HCT116 (cell line): ENCODE measurements around the gene PIMREG. TPM values are rescaled to one million over a fixed set of nuclear protein-coding genes. Genes with fewer than 3 reads are reported as not detected.

Experiments
- ATAC-seq: fragments of 200-7000 bp; cut with Tn5 transposase; 2 replicates; pipeline ENCODE4 v1.9.1; 2020; ENCODE audit warnings: mild to moderate bottlenecking, moderate library complexity
- BruUV-seq: library from RNA; stranded (reverse); fragments of 400-500 nt; replicated peaks from 2 replicates; lab custom pipeline; 2021; lab: Mats Ljungman, UMichigan
- CTCF ChIA-PET: fragments of 300-600 bp; sonication (Branson Sonifier 250); formaldehyde crosslinking; loops from one replicate; lab custom pipeline; 2021; ENCODE audit warnings: antibody characterized with exemption; lab: Charles Lee
- POLR2A ChIA-PET: fragments of 300-600, 350-600 bp; sonication (Branson Sonifier 250); formaldehyde crosslinking; loops from one replicate; lab custom pipeline; 2021; ENCODE audit warnings: antibody characterized with exemption; lab: Charles Lee
- RAD21 ChIA-PET, 2 experiments: fragments of 300-600 bp; sonication (Branson Sonifier 250); formaldehyde crosslinking; loops; one replicate each; lab custom pipeline; 2023; ENCODE audit warnings: low total read pairs in 2 of 2; ENCODE audit not compliant: uncharacterized antibody in 2 of 2, unreplicated experiment in 2 of 2, low non-redundant PET in 1 of 2; lab: Charles Lee
- DNase-seq: peaks from one replicate; pipeline ENCODE4 v3.0.0-alpha.2; 2010; ENCODE audit warnings: low read depth, low spot score
- H2AFZ ChIP-seq: fragments of 200-600 bp; shearing (Covaris generic), sonication (generic); 2 replicates; pipeline ENCODE4 v1.6.1; 2017; ENCODE audit warnings: low read depth, mixed run types, mixed read lengths, antibody characterized with exemption, low read length; ENCODE audit not compliant: poor library complexity, severe bottlenecking
- H3K27ac ChIP-seq: 2 replicates; pipeline ENCODE4 v1.5.1; 2012; ENCODE audit warnings: low read depth, low read length
- H3K27me3 ChIP-seq: fragments of 200-600 bp; sonication (generic); 2 replicates; pipeline ENCODE4 v1.6.1; 2016; ENCODE audit warnings: mixed run types, low read length, mixed read lengths; ENCODE audit not compliant: insufficient read depth
- H3K36me3 ChIP-seq, 2 experiments: fragments of 200-500 bp in 1 of 2; fragments of 200-600 bp in 1 of 2; sonication (Bioruptor generic) in 1 of 2; sonication (generic) in 1 of 2; 2 replicates each; pipeline versions ENCODE4 v1.5.1 to v1.6.1; 2014 to 2016; ENCODE audit warnings: low read length in 2 of 2, inconsistent platforms in 1 of 2, mixed read lengths in 1 of 2, mixed run types in 1 of 2; ENCODE audit not compliant: insufficient read depth in 2 of 2, control insufficient read depth in 1 of 2
- H3K4me1 ChIP-seq, 2 experiments: fragments of 200-600 bp in 1 of 2; sonication (generic) in 1 of 2; 2 replicates each; pipeline versions ENCODE4 v1.5.1 to v1.6.1; 2012 to 2017; ENCODE audit warnings: low read length in 2 of 2, inconsistent platforms in 1 of 2, mild to moderate bottlenecking in 1 of 2, mixed read lengths in 1 of 2, mixed run types in 1 of 2, moderate library complexity in 1 of 2; ENCODE audit not compliant: insufficient read depth in 2 of 2, control insufficient read depth in 1 of 2
- H3K4me2 ChIP-seq: fragments of 200-600 bp; sonication (generic); 2 replicates; pipeline ENCODE4 v1.6.1; 2017; ENCODE audit warnings: mixed run types, low read length, mixed read lengths
- H3K4me3 ChIP-seq, 2 experiments: fragments of 200-600 bp in 1 of 2; sonication (generic) in 1 of 2; replicated peaks in 1 of 2; 2 replicates each; pipeline ENCODE4 v1.5.1; 2011 to 2016; ENCODE audit warnings: low read length in 2 of 2, control low read depth in 1 of 2, low read depth in 1 of 2, mild to moderate bottlenecking in 1 of 2, mixed read lengths in 1 of 2, mixed run types in 1 of 2
- H3K79me2 ChIP-seq: fragments of 200-600 bp; sonication (generic); 2 replicates; pipeline ENCODE4 v1.6.1; 2017; ENCODE audit warnings: mild to moderate bottlenecking, mixed run types, low read length, moderate library complexity, mixed read lengths; ENCODE audit not compliant: insufficient read depth
- H3K9ac ChIP-seq: fragments of 200-600 bp; sonication (generic); 2 replicates; pipeline ENCODE4 v1.6.1; 2016; ENCODE audit warnings: low read length, mixed read lengths
- H3K9me2 ChIP-seq: fragments of 200-600 bp; sonication (generic), shearing (Covaris generic); 2 replicates; pipeline ENCODE4 v1.6.1; 2017; ENCODE audit warnings: mixed run types, mild to moderate bottlenecking, moderate library complexity; ENCODE audit not compliant: insufficient read depth
- H3K9me3 ChIP-seq, 2 experiments: fragments of 200-500 bp in 1 of 2; fragments of 200-600 bp in 1 of 2; sonication (Bioruptor generic) in 1 of 2; sonication (generic) in 1 of 2; 2 replicates each; pipeline ENCODE4 v1.6.1; 2014 to 2017; ENCODE audit warnings: low read length in 2 of 2, mixed read lengths in 2 of 2, inconsistent platforms in 1 of 2, low read depth in 1 of 2, mild to moderate bottlenecking in 1 of 2, mixed run types in 1 of 2, moderate library complexity in 1 of 2; ENCODE audit not compliant: control insufficient read depth in 1 of 2, insufficient read depth in 1 of 2
- H4K20me1 ChIP-seq: fragments of 200-600 bp; sonication (generic), shearing (Covaris generic); 2 replicates; pipeline ENCODE4 v1.6.1; 2017; ENCODE audit warnings: mixed run types, mild to moderate bottlenecking, moderate library complexity; ENCODE audit not compliant: insufficient read depth
- ATF3 ChIP-seq: IDR thresholded peaks from 2 replicates; pipeline ENCODE4 v1.6.1; 2012
- CBX3 ChIP-seq: IDR thresholded peaks from 2 replicates; pipeline ENCODE4 v1.6.1; 2012; ENCODE audit warnings: low read depth
- CTCF ChIP-seq, 3 experiments: fragments of 200-600 bp in 1 of 3; sonication (generic) in 1 of 3; IDR thresholded peaks in 2 of 3; conservative IDR thresholded peaks in 1 of 3; 2 replicates each; pipeline ENCODE4 v1.5.1; 2012 to 2017; ENCODE audit warnings: low read depth in 2 of 3, low read length in 2 of 3, antibody characterized with exemption in 1 of 3, borderline replicate concordance in 1 of 3, control low read depth in 1 of 3, mild to moderate bottlenecking in 1 of 3, mixed read lengths in 1 of 3, mixed run types in 1 of 3, moderate library complexity in 1 of 3; ENCODE audit not compliant: insufficient read depth in 1 of 3
- EZH2 ChIP-seq: fragments of 200-600 bp; sonication (generic); IDR thresholded peaks from 2 replicates; pipeline ENCODE4 v1.6.1; 2017; ENCODE audit warnings: antibody characterized with exemption, mixed run types
- JUND ChIP-seq: IDR thresholded peaks from 2 replicates; pipeline ENCODE4 v1.6.1; 2012
- POLR2A ChIP-seq: IDR thresholded peaks from 2 replicates; pipeline ENCODE4 v1.7.0; 2011; ENCODE audit warnings: borderline replicate concordance; ENCODE audit not compliant: insufficient read depth, insufficient read length; ENCODE audit errors: extremely low read depth
- RAD21 ChIP-seq: IDR thresholded peaks from 2 replicates; pipeline ENCODE4 v1.6.1; 2012; ENCODE audit warnings: low read depth, mild to moderate bottlenecking
- REST ChIP-seq: IDR thresholded peaks from 2 replicates; pipeline ENCODE4 v1.6.1; 2012; ENCODE audit warnings: low read depth
- SP1 ChIP-seq: IDR thresholded peaks from 2 replicates; pipeline ENCODE4 v1.6.1; 2012; ENCODE audit warnings: low read depth
- SRF ChIP-seq: IDR thresholded peaks from 2 replicates; pipeline ENCODE4 v1.6.1; 2012; ENCODE audit warnings: low read depth
- TCF7L2 ChIP-seq: IDR thresholded peaks from 2 replicates; pipeline ENCODE4 v1.7.0; 2011; ENCODE audit warnings: borderline replicate concordance, inconsistent platforms; ENCODE audit not compliant: insufficient read depth, insufficient read length; ENCODE audit errors: extremely low read depth
- YY1 ChIP-seq: IDR thresholded peaks from 2 replicates; pipeline ENCODE4 v1.6.1; 2011; ENCODE audit warnings: low read length, low read depth, moderate library complexity, mild to moderate bottlenecking; ENCODE audit not compliant: insufficient replicate concordance; ENCODE audit errors: extremely low read depth
- ZBTB33 ChIP-seq: IDR thresholded peaks from 2 replicates; pipeline ENCODE4 v1.6.1; 2011; ENCODE audit warnings: mild to moderate bottlenecking, low read length, moderate library complexity; ENCODE audit not compliant: insufficient replicate concordance; ENCODE audit errors: extremely low read depth
- ZNF274 ChIP-seq: fragments of 200-500 bp; sonication (Bioruptor generic); IDR thresholded peaks from 2 replicates; pipeline ENCODE4 v1.6.1; 2014; ENCODE audit warnings: mild to moderate bottlenecking, low read depth, low read length, inconsistent platforms
- intact Hi-C: fragments of 100-400 bp; cut with micrococcal nuclease; formaldehyde crosslinking; loops from 2 replicates; pipeline ENCODE4 v1.10.0; 2022
- total RNA-seq: library from RNA; stranded (reverse); gene quantifications from one replicate; pipeline ENCODE4 v1.2.1, GENCODE V29; 2021; ENCODE audit not compliant: unreplicated experiment
- TF ChIP-seq, protein P1 (sequence below): IDR thresholded peaks from 2 replicates; pipeline ENCODE4 v1.6.1; 2012

PIMREG gene
- total RNA-seq, 1 experiment from 2014 or later = 57.0 TPM

DNA sequence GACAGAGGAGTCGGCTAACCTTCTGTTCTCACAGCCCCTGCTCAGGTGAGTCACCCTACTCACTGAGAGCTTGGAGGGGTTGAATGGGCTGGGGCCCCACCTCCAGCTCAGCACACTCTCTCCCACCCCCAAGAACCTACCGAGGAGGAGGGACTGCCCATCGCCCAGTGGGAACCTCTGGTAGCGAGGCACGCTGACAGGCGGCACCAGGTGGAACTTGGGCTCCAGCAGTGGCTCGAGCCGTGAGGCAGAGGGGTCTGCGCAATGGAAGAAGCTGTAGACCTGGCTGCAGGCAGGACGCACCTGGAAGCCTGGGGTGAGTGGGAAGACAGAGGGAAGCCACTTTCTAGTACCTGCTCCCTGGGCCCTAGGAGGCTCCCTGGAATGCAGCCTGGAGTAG, 28.3 kb downstream of the PIMREG start (continued):
- TF ChIP-seq POLR2A (no peak), ATF3 (no peak), EZH2 (no peak)

- RAD21 ChIA-PET = interaction anchor here (0.6 to 1.1 kb wide), 4 partner anchors 16 to 532 kb away, joined by 3 to 4 read pairs (median 3); no protein-coding TSS in a partner anchor
- intact Hi-C loops = loop anchor here (1.0 to 2.0 kb wide), 3 partner anchors 86 to 175 kb away; partner anchors contain the start of genes KIAA0753 and TXNDC17
- no peaks in the 10 kb centered on the region for H3K36me3 ChIP-seq
- DNase-seq = peak; percentile 40
- no peak overlapping the region for H3K4me3 ChIP-seq
- H3K4me2 ChIP-seq = no peak overlapping the region
- POLR2A ChIA-PET = interaction anchor here (0.6 kb wide), 1 partner anchor 9 kb away, joined by 3 read pairs; no protein-coding TSS in a partner anchor
- H3K27me3 ChIP-seq = no peaks in the 10 kb centered on the region
- peaks cover 12 to 18% of the 10 kb centered on the region in 2 experiments; a peak in 3 of 4 replicates for H3K4me1 ChIP-seq
- no peaks in the 10 kb centered on the region for H4K20me1 ChIP-seq
- H2AFZ ChIP-seq = no peak overlapping the region
- H3K9me3 ChIP-seq = no peaks in the 10 kb centered on the region
- H3K9me2 ChIP-seq = no peaks in the 10 kb centered on the region
- no peaks in the 10 kb centered on the region for H3K79me2 ChIP-seq
- no peak overlapping the region for H3K27ac ChIP-seq
- no peak overlapping the region for H3K9ac ChIP-seq
- CTCF ChIA-PET = interaction anchor here (0.7 to 2.7 kb wide), 13 partner anchors 11 to 531 kb away, joined by 3 to 19 read pairs (median 3); partner anchors contain the start of genes C17orf100 and MED31
- peak; percentile 87 for ATAC-seq
- no TSS peak for BruUV-seq
- no peak for TF ChIP-seq SRF
- TF ChIP-seq CBX3 = no peak
- TF ChIP-seq REST = no peak
- no peak for TF ChIP-seq YY1
- peak; percentile 68 to 97 (median 96); a peak in 5 of 6 replicates for TF ChIP-seq CTCF (IDR thresholded peaks at IDR 0.05 in 2 of 3, conservative IDR thresholded peaks at IDR 0.05 in 1 of 3; ENCODE audit: borderline replicate concordance in 1 of 3, insufficient read depth in 1 of 3, low read depth in 2 of 3, low read length in 2 of 3)
- TF ChIP-seq JUND = no peak
- no peak for TF ChIP-seq SP1
- no peak for TF ChIP-seq ZNF274
- TF ChIP-seq, protein P1, sequence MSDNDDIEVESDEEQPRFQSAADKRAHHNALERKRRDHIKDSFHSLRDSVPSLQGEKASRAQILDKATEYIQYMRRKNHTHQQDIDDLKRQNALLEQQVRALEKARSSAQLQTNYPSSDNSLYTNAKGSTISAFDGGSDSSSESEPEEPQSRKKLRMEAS = no peak
- no peak for TF ChIP-seq TCF7L2
- TF ChIP-seq ZBTB33 = no peak
- TF ChIP-seq RAD21 = peak; percentile 91
- TF ChIP-seq ATF3 = no peak
Measured at GRCh38 chr17:6473128-6473767, 29.0 kb downstream of the PIMREG start.
